GM12878 (cell line): ENCODE results near the gene BIRC7. TPM values are rescaled to one million over a fixed set of nuclear protein-coding genes. Genes with fewer than 3 reads are reported as not detected.
A peak's percentile ranks its signal among the peaks of the same experiment; 100 is the strongest.

Experiments
- ATF2 ChIP-seq: IDR thresholded peaks from 2 replicates; pipeline ENCODE4 v1.6.1; 2012; ENCODE audit warnings: low read length, inconsistent platforms
- BACH1 ChIP-seq: fragments of 450-650 bp; IDR thresholded peaks from 2 replicates; pipeline ENCODE4 v1.6.1; 2017; ENCODE audit warnings: mild to moderate bottlenecking, borderline replicate concordance
- CBFB ChIP-seq: IDR thresholded peaks from 2 replicates; pipeline ENCODE4 v1.6.1; 2016; ENCODE audit warnings: antibody characterized with exemption, low read depth
- E2F4 ChIP-seq: IDR thresholded peaks from 2 replicates; pipeline ENCODE4 v1.6.1; 2012; ENCODE audit warnings: low read depth, low read length, improper control_type of control experiment
- ESRRA ChIP-seq: IDR thresholded peaks from 2 replicates; pipeline ENCODE4 v1.6.1; 2012; ENCODE audit warnings: mild to moderate bottlenecking, low read length, improper control_type of control experiment
- HCFC1 ChIP-seq: fragments of 150-350 bp; IDR thresholded peaks from 2 replicates; pipeline ENCODE4 v1.6.1; 2014; ENCODE audit warnings: low read length
- KDM1A ChIP-seq: fragments of 200-600 bp; sonication (generic); IDR thresholded peaks from 2 replicates; pipeline ENCODE4 v1.6.1; 2016; ENCODE audit warnings: borderline replicate concordance
- NRF1 ChIP-seq: conservative IDR thresholded peaks from 2 replicates; pipeline ENCODE4 v1.6.1; 2011; ENCODE audit warnings: mild to moderate bottlenecking, low read depth, low read length, improper control_type of control experiment
- POLR2AphosphoS2 ChIP-seq: IDR thresholded peaks from 2 replicates; pipeline ENCODE4 v1.6.1; 2011; ENCODE audit warnings: low read depth, mild to moderate bottlenecking, low read length, improper control_type of control experiment, moderate library complexity
- RAD21 ChIP-seq: IDR thresholded peaks from 2 replicates; pipeline ENCODE4 v1.6.1; 2011; ENCODE audit warnings: mild to moderate bottlenecking, low read depth, low read length, moderate library complexity; ENCODE audit not compliant: insufficient read depth
- RAD51 ChIP-seq: fragments of 450-650 bp; IDR thresholded peaks from 2 replicates; pipeline ENCODE4 v1.6.1; 2016; ENCODE audit warnings: moderate library complexity, mild to moderate bottlenecking, inconsistent platforms
- RELB ChIP-seq: fragments of 450-650 bp; IDR thresholded peaks from 2 replicates; pipeline ENCODE4 v1.6.1; 2017; ENCODE audit warnings: low read depth, mild to moderate bottlenecking, moderate library complexity
- SIN3A ChIP-seq: IDR thresholded peaks from 2 replicates; pipeline ENCODE4 v1.6.1; 2012; ENCODE audit warnings: low read depth, low read length, improper control_type of control experiment
- polyA plus RNA-seq, 11 experiments: library from polyadenylated mRNA; depleted of rRNA in 4 of 11; unstranded in 6 of 11; stranded (reverse) in 5 of 11; fragments of >200 nt; fragmentation: Nextera tagmentation in 4 of 11; fragmentation: Illumina TruSeq in 1 of 11; extraction: Ambion mirVana in 4 of 11; extraction: Trizol in 1 of 11; gene quantifications; 1 replicate in 1 of 11; 2 replicates in 10 of 11; pipeline versions ENCODE4 v1.2.1 to v1.2.3, GENCODE V29; 2011 to 2016; ENCODE audit warnings: inconsistent platforms in 2 of 11, missing spikeins in 2 of 11, low read depth in 1 of 11
- total RNA-seq, 4 experiments: library from RNA; depleted of rRNA in 3 of 4; stranded (reverse); fragments of >200 nt in 3 of 4; fragmentation: Illumina TruSeq in 1 of 4; extraction: Trizol in 1 of 4; gene quantifications; 2 replicates each; pipeline versions ENCODE4 v1.2.1 to v1.2.3, GENCODE V29; 2013 to 2021
- TF ChIP-seq, protein P1 (sequence below): fragments of 450-650 bp; IDR thresholded peaks from 2 replicates; pipeline ENCODE4 v1.6.1; 2017; ENCODE audit warnings: mild to moderate bottlenecking, low read depth, inconsistent platforms; ENCODE audit not compliant: poor library complexity, severe bottlenecking
- TF ChIP-seq, protein P2 (sequence below): fragments of 450-650 bp; IDR thresholded peaks from 2 replicates; pipeline ENCODE4 v1.6.1; 2017; ENCODE audit warnings: mild to moderate bottlenecking, moderate library complexity
- TF ChIP-seq, protein P3 (sequence below), 3 experiments: IDR thresholded peaks in 2 of 3; conservative IDR thresholded peaks in 1 of 3; 2 replicates each; pipeline ENCODE4 v1.5.1; 2011; ENCODE audit warnings: low read depth in 3 of 3, low read length in 3 of 3, mild to moderate bottlenecking in 3 of 3, control low read depth in 2 of 3, moderate library complexity in 2 of 3, inconsistent platforms in 1 of 3, mixed read lengths in 1 of 3; ENCODE audit not compliant: control insufficient read depth in 2 of 3, insufficient read depth in 1 of 3; ENCODE audit errors: extremely low read depth in 1 of 3

BIRC7 gene
- total and polyA plus RNA-seq, 10 of the 15 experiments (the other 5 are each of a cell fraction or from before 2014, with no cell fraction given): 0.31 TPM; not detected in 9

DNA sequence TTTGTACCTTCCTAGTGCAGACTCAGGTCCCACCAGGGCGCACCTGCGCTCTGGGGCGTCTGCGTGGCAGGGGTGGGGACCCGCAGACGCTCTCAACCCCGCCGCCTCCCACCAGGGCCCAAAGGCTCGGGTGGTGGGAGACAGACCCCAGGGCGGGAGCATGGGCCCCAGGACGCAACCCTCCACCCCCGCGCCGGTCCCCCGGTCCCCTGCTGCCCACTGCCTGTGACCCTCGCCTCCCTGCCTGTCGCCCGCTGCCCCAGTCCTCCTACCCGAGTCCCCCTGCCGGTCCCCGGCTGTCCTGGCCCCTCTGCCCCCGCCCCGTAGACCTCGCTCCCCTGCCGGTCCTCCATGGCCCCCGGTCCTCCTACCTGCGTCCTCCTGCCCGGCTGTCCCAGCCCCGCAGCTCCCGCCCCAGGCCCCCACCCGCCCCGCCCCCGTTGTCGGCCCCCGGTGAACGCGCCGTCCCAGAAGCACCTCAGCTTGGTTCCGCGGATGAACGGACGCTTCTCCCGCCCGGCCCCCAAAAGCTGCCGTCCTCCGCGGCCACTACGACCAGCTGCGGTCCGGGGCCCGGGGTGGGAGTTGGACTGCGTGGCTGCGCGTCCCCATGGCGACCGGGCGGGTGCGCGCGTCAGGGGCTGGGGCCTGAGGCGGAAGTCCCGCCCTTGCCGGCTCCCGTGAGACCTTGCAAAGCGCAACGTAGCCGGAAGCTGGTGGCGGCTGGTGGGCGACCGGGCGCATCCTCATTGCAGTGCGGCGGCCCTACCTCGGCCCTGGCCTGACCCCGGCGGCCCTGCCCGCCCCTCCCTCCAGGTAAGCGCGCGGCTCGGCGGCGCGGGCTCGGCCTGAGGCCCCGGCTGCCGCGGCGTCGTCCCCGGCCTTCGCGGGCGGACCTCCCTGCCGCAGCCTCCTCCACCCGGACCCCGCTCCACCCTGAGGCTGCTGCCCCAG lies 36.7 kb downstream of the BIRC7 start, which contains the start of gene ARFGAP1 (continued):
- TF ChIP-seq, protein P1, sequence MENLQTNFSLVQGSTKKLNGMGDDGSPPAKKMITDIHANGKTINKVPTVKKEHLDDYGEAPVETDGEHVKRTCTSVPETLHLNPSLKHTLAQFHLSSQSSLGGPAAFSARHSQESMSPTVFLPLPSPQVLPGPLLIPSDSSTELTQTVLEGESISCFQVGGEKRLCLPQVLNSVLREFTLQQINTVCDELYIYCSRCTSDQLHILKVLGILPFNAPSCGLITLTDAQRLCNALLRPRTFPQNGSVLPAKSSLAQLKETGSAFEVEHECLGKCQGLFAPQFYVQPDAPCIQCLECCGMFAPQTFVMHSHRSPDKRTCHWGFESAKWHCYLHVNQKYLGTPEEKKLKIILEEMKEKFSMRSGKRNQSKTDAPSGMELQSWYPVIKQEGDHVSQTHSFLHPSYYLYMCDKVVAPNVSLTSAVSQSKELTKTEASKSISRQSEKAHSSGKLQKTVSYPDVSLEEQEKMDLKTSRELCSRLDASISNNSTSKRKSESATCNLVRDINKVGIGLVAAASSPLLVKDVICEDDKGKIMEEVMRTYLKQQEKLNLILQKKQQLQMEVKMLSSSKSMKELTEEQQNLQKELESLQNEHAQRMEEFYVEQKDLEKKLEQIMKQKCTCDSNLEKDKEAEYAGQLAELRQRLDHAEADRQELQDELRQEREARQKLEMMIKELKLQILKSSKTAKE: no peak
- peak; percentile 79; the same call in 1 of the 2 replicates for TF ChIP-seq BACH1
- TF ChIP-seq HCFC1: peak; percentile 68
- TF ChIP-seq E2F4: no peak
- TF ChIP-seq POLR2AphosphoS2: peak; percentile 57; the same call in 1 of the 2 replicates
- TF ChIP-seq RAD51: no peak
- no peak for TF ChIP-seq ATF2
- peak; percentile 92 for TF ChIP-seq SIN3A
- TF ChIP-seq, protein P2, sequence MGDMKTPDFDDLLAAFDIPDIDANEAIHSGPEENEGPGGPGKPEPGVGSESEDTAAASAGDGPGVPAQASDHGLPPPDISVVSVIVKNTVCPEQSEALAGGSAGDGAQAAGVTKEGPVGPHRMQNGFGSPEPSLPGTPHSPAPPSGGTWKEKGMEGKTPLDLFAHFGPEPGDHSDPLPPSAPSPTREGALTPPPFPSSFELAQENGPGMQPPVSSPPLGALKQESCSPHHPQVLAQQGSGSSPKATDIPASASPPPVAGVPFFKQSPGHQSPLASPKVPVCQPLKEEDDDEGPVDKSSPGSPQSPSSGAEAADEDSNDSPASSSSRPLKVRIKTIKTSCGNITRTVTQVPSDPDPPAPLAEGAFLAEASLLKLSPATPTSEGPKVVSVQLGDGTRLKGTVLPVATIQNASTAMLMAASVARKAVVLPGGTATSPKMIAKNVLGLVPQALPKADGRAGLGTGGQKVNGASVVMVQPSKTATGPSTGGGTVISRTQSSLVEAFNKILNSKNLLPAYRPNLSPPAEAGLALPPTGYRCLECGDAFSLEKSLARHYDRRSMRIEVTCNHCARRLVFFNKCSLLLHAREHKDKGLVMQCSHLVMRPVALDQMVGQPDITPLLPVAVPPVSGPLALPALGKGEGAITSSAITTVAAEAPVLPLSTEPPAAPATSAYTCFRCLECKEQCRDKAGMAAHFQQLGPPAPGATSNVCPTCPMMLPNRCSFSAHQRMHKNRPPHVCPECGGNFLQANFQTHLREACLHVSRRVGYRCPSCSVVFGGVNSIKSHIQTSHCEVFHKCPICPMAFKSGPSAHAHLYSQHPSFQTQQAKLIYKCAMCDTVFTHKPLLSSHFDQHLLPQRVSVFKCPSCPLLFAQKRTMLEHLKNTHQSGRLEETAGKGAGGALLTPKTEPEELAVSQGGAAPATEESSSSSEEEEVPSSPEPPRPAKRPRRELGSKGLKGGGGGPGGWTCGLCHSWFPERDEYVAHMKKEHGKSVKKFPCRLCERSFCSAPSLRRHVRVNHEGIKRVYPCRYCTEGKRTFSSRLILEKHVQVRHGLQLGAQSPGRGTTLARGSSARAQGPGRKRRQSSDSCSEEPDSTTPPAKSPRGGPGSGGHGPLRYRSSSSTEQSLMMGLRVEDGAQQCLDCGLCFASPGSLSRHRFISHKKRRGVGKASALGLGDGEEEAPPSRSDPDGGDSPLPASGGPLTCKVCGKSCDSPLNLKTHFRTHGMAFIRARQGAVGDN: no peak
- TF ChIP-seq KDM1A: no peak
- no peak for TF ChIP-seq CBFB
- TF ChIP-seq, protein P3, sequence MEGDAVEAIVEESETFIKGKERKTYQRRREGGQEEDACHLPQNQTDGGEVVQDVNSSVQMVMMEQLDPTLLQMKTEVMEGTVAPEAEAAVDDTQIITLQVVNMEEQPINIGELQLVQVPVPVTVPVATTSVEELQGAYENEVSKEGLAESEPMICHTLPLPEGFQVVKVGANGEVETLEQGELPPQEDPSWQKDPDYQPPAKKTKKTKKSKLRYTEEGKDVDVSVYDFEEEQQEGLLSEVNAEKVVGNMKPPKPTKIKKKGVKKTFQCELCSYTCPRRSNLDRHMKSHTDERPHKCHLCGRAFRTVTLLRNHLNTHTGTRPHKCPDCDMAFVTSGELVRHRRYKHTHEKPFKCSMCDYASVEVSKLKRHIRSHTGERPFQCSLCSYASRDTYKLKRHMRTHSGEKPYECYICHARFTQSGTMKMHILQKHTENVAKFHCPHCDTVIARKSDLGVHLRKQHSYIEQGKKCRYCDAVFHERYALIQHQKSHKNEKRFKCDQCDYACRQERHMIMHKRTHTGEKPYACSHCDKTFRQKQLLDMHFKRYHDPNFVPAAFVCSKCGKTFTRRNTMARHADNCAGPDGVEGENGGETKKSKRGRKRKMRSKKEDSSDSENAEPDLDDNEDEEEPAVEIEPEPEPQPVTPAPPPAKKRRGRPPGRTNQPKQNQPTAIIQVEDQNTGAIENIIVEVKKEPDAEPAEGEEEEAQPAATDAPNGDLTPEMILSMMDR (IDR thresholded peaks at IDR 0.05 in 2 of 3, conservative IDR thresholded peaks at IDR 0.05 in 1 of 3; ENCODE audit: control insufficient read depth in 2 of 3, extremely low read depth in 1 of 3, insufficient read depth in 1 of 3, low read depth in 3 of 3, low read length in 3 of 3): no peak
- no peak for TF ChIP-seq NRF1
- no peak for TF ChIP-seq RAD21
- TF ChIP-seq RELB: no peak
- TF ChIP-seq ESRRA: no peak
